H1 (cell line): ENCODE results near the gene MYOCD. TPM values are rescaled to one million over a fixed set of nuclear protein-coding genes. Genes with fewer than 3 reads are reported as not detected.

Experiments
- CTCF ChIA-PET: fragments of 300-600 bp; sonication (Branson Sonifier 250); formaldehyde crosslinking; loops from one replicate; lab custom pipeline; 2021; ENCODE audit not compliant: partially characterized antibody; lab: Charles Lee
- POLR2A ChIA-PET: fragments of 300-600 bp; sonication (Branson Sonifier 250); formaldehyde crosslinking; loops from one replicate; lab custom pipeline; 2021; ENCODE audit warnings: inconsistent platforms; ENCODE audit not compliant: partially characterized antibody; lab: Charles Lee
- DNase-seq, 2 experiments: peaks; one replicate each; pipeline versions ENCODE4 v3.0.0 to v3.0.0-alpha.2; 2010 to 2022; ENCODE audit warnings: low spot score in 2 of 2, low read depth in 1 of 2, mixed read lengths in 1 of 2
- FAIRE-seq: peaks from 2 replicates; lab custom pipeline; 2011; peaks lifted over from hg19 to GRCh38; lab: Jason Lieb, UNC
- H2AFZ ChIP-seq: 2 replicates; pipeline ENCODE4 v1.8.1; 2012; ENCODE audit warnings: low read length, inconsistent platforms
- H2AK5ac ChIP-seq: 2 replicates; pipeline ENCODE4 v1.6.1; 2013; ENCODE audit warnings: low read depth, low read length
- H2BK120ac ChIP-seq: replicated peaks from 2 replicates; pipeline ENCODE3; 2013; ENCODE audit warnings: low read depth, low read length, inconsistent platforms
- H2BK12ac ChIP-seq: 2 replicates; pipeline ENCODE4 v1.6.1; 2013; ENCODE audit warnings: low read depth, low read length
- H2BK15ac ChIP-seq: 2 replicates; pipeline ENCODE4 v1.6.1; 2013; ENCODE audit warnings: low read length
- H2BK20ac ChIP-seq: 2 replicates; pipeline ENCODE4 v1.6.1; 2013; ENCODE audit warnings: low read length
- H2BK5ac ChIP-seq: 2 replicates; pipeline ENCODE4 v1.6.1; 2013; ENCODE audit warnings: low read depth, low read length
- H3K14ac ChIP-seq: 2 replicates; pipeline ENCODE4 v1.6.1; 2013; ENCODE audit warnings: inconsistent platforms; ENCODE audit not compliant: insufficient read length
- H3K18ac ChIP-seq: 2 replicates; pipeline ENCODE4 v1.6.1; 2013; ENCODE audit warnings: low read length; ENCODE audit errors: extremely low read depth
- H3K23ac ChIP-seq: 2 replicates; pipeline ENCODE4 v1.6.1; 2013; ENCODE audit warnings: inconsistent platforms; ENCODE audit not compliant: insufficient read length
- H3K23me2 ChIP-seq: 2 replicates; pipeline ENCODE4 v1.6.1; 2013; ENCODE audit warnings: low read depth, low read length
- H3K27ac ChIP-seq: 2 replicates; pipeline ENCODE4 v1.6.1; 2011; ENCODE audit warnings: low read depth, low read length, inconsistent platforms
- H3K27me3 ChIP-seq, 4 experiments: replicated peaks in 1 of 4; 1 replicate in 1 of 4; 2 replicates in 3 of 4; pipeline versions ENCODE4 v1.6.1 to v1.8.1; 2011 to 2013; ENCODE audit warnings: low read length in 3 of 4, mild to moderate bottlenecking in 3 of 4, inconsistent platforms in 2 of 4, mixed read lengths in 2 of 4, moderate library complexity in 1 of 4; ENCODE audit not compliant: control insufficient read depth in 3 of 4, insufficient read depth in 3 of 4; ENCODE audit errors: extremely low read depth in 1 of 4
- H3K36me3 ChIP-seq, 4 experiments: 2 replicates each; pipeline versions ENCODE4 v1.6.1 to v1.8.1; 2011 to 2013; ENCODE audit warnings: mild to moderate bottlenecking in 4 of 4, low read length in 3 of 4, moderate library complexity in 2 of 4, control low read depth in 1 of 4, inconsistent platforms in 1 of 4; ENCODE audit not compliant: insufficient read depth in 4 of 4, control insufficient read depth in 2 of 4
- H3K4ac ChIP-seq: replicated peaks from 2 replicates; pipeline ENCODE3; 2013; ENCODE audit warnings: low read length, low read depth, mixed read lengths, inconsistent platforms; ENCODE audit not compliant: insufficient read length
- H3K4me1 ChIP-seq, 4 experiments: replicated peaks in 1 of 4; 1 replicate in 1 of 4; 2 replicates in 3 of 4; pipeline versions ENCODE4 v1.6.1 to v1.8.1; 2011 to 2013; ENCODE audit warnings: low read length in 3 of 4, inconsistent platforms in 2 of 4, mixed read lengths in 1 of 4; ENCODE audit not compliant: insufficient read depth in 4 of 4, control insufficient read depth in 3 of 4
- H3K4me2 ChIP-seq, 2 experiments: 2 replicates each; pipeline versions ENCODE4 v1.6.1 to v1.8.1; 2011 to 2013; ENCODE audit warnings: low read depth in 2 of 2, low read length in 2 of 2, control low read depth in 1 of 2, inconsistent platforms in 1 of 2, mild to moderate bottlenecking in 1 of 2; ENCODE audit not compliant: insufficient read depth in 1 of 2
- H3K4me3 ChIP-seq, 4 experiments: fragments of 200-600, 300-600 bp in 1 of 4; sonication (generic), shearing (Covaris generic), sonication (Bioruptor Twin) in 1 of 4; 2 replicates each; pipeline versions ENCODE4 v1.5.1 to v1.8.1; 2011 to 2016; ENCODE audit warnings: low read length in 4 of 4, low read depth in 3 of 4, control low read depth in 2 of 4, inconsistent platforms in 2 of 4, mild to moderate bottlenecking in 2 of 4, mixed read lengths in 1 of 4, moderate library complexity in 1 of 4; ENCODE audit not compliant: insufficient read depth in 2 of 4; ENCODE audit errors: extremely low read depth in 1 of 4
- H3K56ac ChIP-seq: replicated peaks from 2 replicates; pipeline ENCODE3; 2013; ENCODE audit warnings: low read depth, mild to moderate bottlenecking, mixed read lengths, low read length, inconsistent platforms; ENCODE audit not compliant: insufficient read length
- H3K79me1 ChIP-seq: 2 replicates; pipeline ENCODE4 v1.6.1; 2013; ENCODE audit warnings: low read depth, low read length, control low read depth
- H3K79me2 ChIP-seq, 2 experiments: 2 replicates each; pipeline versions ENCODE4 v1.6.1 to v1.8.1; 2012 to 2013; ENCODE audit warnings: low read length in 2 of 2, mild to moderate bottlenecking in 2 of 2, inconsistent platforms in 1 of 2; ENCODE audit not compliant: insufficient read depth in 2 of 2, control insufficient read depth in 1 of 2
- H3K9ac ChIP-seq, 4 experiments: replicated peaks in 1 of 4; 1 replicate in 1 of 4; 2 replicates in 3 of 4; pipeline versions ENCODE4 v1.6.1 to v1.8.1; 2011 to 2013; ENCODE audit warnings: low read depth in 3 of 4, low read length in 3 of 4, control low read depth in 2 of 4, mild to moderate bottlenecking in 2 of 4, moderate library complexity in 2 of 4, inconsistent platforms in 1 of 4; ENCODE audit errors: extremely low read depth in 1 of 4
- H3K9me3 ChIP-seq, 2 experiments: 2 replicates each; pipeline versions ENCODE4 v1.6.1 to v1.8.1; 2012 to 2013; ENCODE audit warnings: mild to moderate bottlenecking in 2 of 2, moderate library complexity in 2 of 2, control low read depth in 1 of 2, inconsistent platforms in 1 of 2, low read depth in 1 of 2, low read length in 1 of 2, mixed read lengths in 1 of 2; ENCODE audit not compliant: insufficient read depth in 2 of 2
- H4K20me1 ChIP-seq, 2 experiments: replicated peaks in 1 of 2; 2 replicates each; pipeline versions ENCODE3 to v1.8.1; 2011 to 2013; ENCODE audit warnings: inconsistent platforms in 2 of 2, low read length in 2 of 2, mild to moderate bottlenecking in 1 of 2; ENCODE audit not compliant: insufficient read depth in 2 of 2, control insufficient read depth in 1 of 2
- H4K5ac ChIP-seq: 2 replicates; pipeline ENCODE4 v1.6.1; 2013; ENCODE audit warnings: low read length, low read depth, mixed read lengths, inconsistent platforms; ENCODE audit not compliant: insufficient read length
- H4K8ac ChIP-seq: 2 replicates; pipeline ENCODE4 v1.8.0; 2013; ENCODE audit warnings: mild to moderate bottlenecking, moderate library complexity, low read length, inconsistent platforms; ENCODE audit not compliant: insufficient read depth; ENCODE audit errors: extremely low read depth
- H4K91ac ChIP-seq: replicated peaks from 2 replicates; pipeline ENCODE3; 2013; ENCODE audit warnings: low read length, mixed read lengths, inconsistent platforms; ENCODE audit not compliant: insufficient read length
- CBX8 ChIP-seq: fragments of 300-800, 300-1000 bp; sonication (generic); IDR thresholded peaks from 2 replicates; pipeline ENCODE4 v1.7.1; 2016; ENCODE audit warnings: low read depth, low read length, borderline replicate concordance
- CHD2 ChIP-seq: IDR thresholded peaks from 2 replicates; pipeline ENCODE4 v1.6.1; 2012; ENCODE audit warnings: low read length, improper control_type of control experiment
- EP300 ChIP-seq, 2 experiments: IDR thresholded peaks; 1 replicate in 1 of 2; 2 replicates in 1 of 2; pipeline ENCODE4 v1.6.1; 2011 to 2012; ENCODE audit warnings: low read depth in 2 of 2, low read length in 2 of 2, mild to moderate bottlenecking in 2 of 2, borderline replicate concordance in 1 of 2, inconsistent platforms in 1 of 2, moderate library complexity in 1 of 2
- GTF2F1 ChIP-seq: IDR thresholded peaks from 2 replicates; pipeline ENCODE4 v1.6.1; 2012; ENCODE audit warnings: low read depth, low read length, improper control_type of control experiment, borderline replicate concordance
- TBP ChIP-seq: IDR thresholded peaks from 2 replicates; pipeline ENCODE4 v1.6.1; 2011; ENCODE audit warnings: low read depth, low read length, improper control_type of control experiment
- TCF12 ChIP-seq: IDR thresholded peaks from 2 replicates; pipeline ENCODE4 v1.6.1; 2011; ENCODE audit warnings: low read depth, mild to moderate bottlenecking, low read length
- TEAD4 ChIP-seq: IDR thresholded peaks from 2 replicates; pipeline ENCODE4 v1.6.1; 2012; ENCODE audit warnings: low read depth, low read length, inconsistent platforms, mixed read lengths
- WGBS, 2 experiments: shearing (Covaris generic) in 1 of 2; methylation state at CpG; one replicate each; pipeline versions ENCODE4 v1.1.6 to v1.1.7; 2013 to 2015; ENCODE audit warnings: low lambda C conversion rate in 2 of 2, mixed read lengths in 2 of 2, inconsistent platforms in 1 of 2, low coverage in 1 of 2, missing lambda C conversion rate in 1 of 2; ENCODE audit not compliant: insufficient replicate concordance in 2 of 2, insufficient coverage in 1 of 2, insufficient read length in 1 of 2; ENCODE audit errors: extremely low coverage in 1 of 2, missing lambda C conversion rate in 1 of 2; 5-methylcytosine and 5-hydroxymethylcytosine counted together
- polyA plus RNA-seq, 7 experiments: library from polyadenylated mRNA; depleted of rRNA in 3 of 7; stranded (reverse) in 5 of 7; unstranded in 2 of 7; fragments of >200 nt in 5 of 7; fragments of 200-250 nt in 2 of 7; gene quantifications; 1 replicate in 5 of 7; 2 replicates in 1 of 7; 4 replicates in 1 of 7; pipeline versions ENCODE4 v1.2.1 to v1.2.3, GENCODE V29; 2011 to 2013; ENCODE audit warnings: missing spikeins in 2 of 7, mixed read lengths in 2 of 7
- total RNA-seq: library from RNA; stranded (reverse); fragmentation: NEBNext Ultra II Directional; extraction: Animal tissue kit (Norgen Biotek cat#: 25700); gene quantifications from 2 replicates; pipeline ENCODE4 v1.2.1, GENCODE V29; 2021

MYOCD gene
- total and polyA plus RNA-seq, 2 of the 8 experiments (the other 6 are each of a cell fraction or from before 2014, with no cell fraction given): 0.30 to 4.9 TPM

- H3K4ac ChIP-seq: no peak overlapping the region
- H3K27me3 ChIP-seq: no peaks in the 10 kb centered on the region
- H3K4me2 ChIP-seq: no peak overlapping the region
- no peak overlapping the region for H2BK12ac ChIP-seq
- H4K8ac ChIP-seq: no peak overlapping the region
- no peak overlapping the region for H3K56ac ChIP-seq
- H3K23ac ChIP-seq: no peak overlapping the region
- ChIA-PET POLR2A (no interaction called here), CTCF (no interaction called here)
- H3K36me3 ChIP-seq: no peaks in the 10 kb centered on the region
- DNase-seq: no peak
- H2AK5ac ChIP-seq: no peak overlapping the region
- H3K4me3 ChIP-seq: no peak overlapping the region
- TF ChIP-seq GTF2F1: no peak
- TF ChIP-seq EP300 (IDR thresholded peaks at IDR 0.05; ENCODE audit: borderline replicate concordance in 1 of 2, low read depth in 2 of 2, low read length in 2 of 2): no peak
- no peak for TF ChIP-seq TCF12
- no peak for TF ChIP-seq CBX8
- TF ChIP-seq TBP: no peak
- no peak for TF ChIP-seq TEAD4
- TF ChIP-seq CHD2: no peak
- no peak overlapping the region for H2BK20ac ChIP-seq
- 94% methylated on average over 3 of the region's 3 CpGs; no CpG with 5 or more reads in 1 of the 2 experiments for WGBS, 2 experiments
- H2BK120ac ChIP-seq: no peak overlapping the region
- no peak overlapping the region for H3K18ac ChIP-seq
- peaks cover 0 to 6% of the 10 kb centered on the region in 2 experiments; a peak in 2 of 4 replicates for H3K79me2 ChIP-seq
- no peak overlapping the region for H3K27ac ChIP-seq
- no peaks in the 10 kb centered on the region for H3K23me2 ChIP-seq
- H3K79me1 ChIP-seq: peaks cover 4% of the 10 kb centered on the region; the same call in 1 of the 2 replicates
- no peaks in the 10 kb centered on the region for H3K9me3 ChIP-seq
- no peak overlapping the region for H4K91ac ChIP-seq
- no peak overlapping the region for H2BK15ac ChIP-seq
- FAIRE-seq: no peak
- H3K4me1 ChIP-seq: no peaks in the 10 kb centered on the region
- no peak overlapping the region for H2AFZ ChIP-seq
- no peak overlapping the region for H3K9ac ChIP-seq
- H3K14ac ChIP-seq: no peak overlapping the region
- no peak overlapping the region for H2BK5ac ChIP-seq
- H4K20me1 ChIP-seq: no peaks in the 10 kb centered on the region
- H4K5ac ChIP-seq: no peak overlapping the region
These were observed 150.0 kb downstream of the MYOCD start for GRCh38 chr17:12815642-12816141.
